Glomerular visceral epithelial cell (primary cell): ENCODE data around the gene YLPM1.

ENCODE experiments used
- DNase-seq: peaks from one replicate; pipeline ENCODE4 v3.0.0-alpha.2; 2016; ENCODE audit errors: extremely low spot score

Gene YLPM1

GRCh38 chr14:74786796-74787315 is 23.7 kb downstream of the YLPM1 start:
- DNase-seq: no peak

GRCh38 chr14:74792249-74793039 is 29.3 kb downstream of the YLPM1 start:
- no peak for DNase-seq

- no peak for DNase-seq
Observed at GRCh38 chr14:74793506-74794155, 30.5 kb downstream of the YLPM1 start.

GRCh38 chr14:74794947-74795346 is 31.8 kb downstream of the YLPM1 start:
- DNase-seq: no peak

- DNase-seq: no peak
Observed at GRCh38 chr14:74799765-74800164, 36.6 kb downstream of the YLPM1 start.

GRCh38 chr14:74800780-74801179 is 37.7 kb downstream of the YLPM1 start:
- no peak for DNase-seq

GRCh38 chr14:74801396-74801795 is 38.3 kb downstream of the YLPM1 start:
- DNase-seq: no peak

- peak; percentile 45 for DNase-seq
Observed at GRCh38 chr14:74804219-74804825, 41.2 kb downstream of the YLPM1 start.

- DNase-seq: no peak
Observed at GRCh38 chr14:74807853-74808545, 44.9 kb downstream of the YLPM1 start.

GRCh38 chr14:74816124-74816523 is 53.0 kb downstream of the YLPM1 start:
- no peak for DNase-seq

GRCh38 chr14:74820288-74820687 is 57.2 kb downstream of the YLPM1 start:
- no peak for DNase-seq

- DNase-seq: no peak
Observed at GRCh38 chr14:74821267-74821915, 58.3 kb downstream of the YLPM1 start.

GRCh38 chr14:74824997-74825396 is 61.9 kb downstream of the YLPM1 start:
- peak; percentile 20 for DNase-seq

- no peak for DNase-seq
Observed at GRCh38 chr14:74826574-74826973, 63.5 kb downstream of the YLPM1 start.

GRCh38 chr14:74829251-74829650 is 66.1 kb downstream of the YLPM1 start:
- DNase-seq: no peak

- DNase-seq: no peak
Observed at GRCh38 chr14:74832849-74833248, 69.7 kb downstream of the YLPM1 start.

GRCh38 chr14:74834692-74835392 is 71.7 kb downstream of the YLPM1 start:
- peak; percentile 41 for DNase-seq

- DNase-seq: no peak
Observed at GRCh38 chr14:74835645-74836250, 72.6 kb downstream of the YLPM1 start.

GRCh38 chr14:74836251-74836960 is 73.3 kb downstream of the YLPM1 start:
- no peak for DNase-seq

GRCh38 chr14:74838166-74838565 is 75.0 kb downstream of the YLPM1 start:
- no peak for DNase-seq
